ENCODE results near the gene LCN2.
"Not testable (repeated sequence)": the region's sequence is repeated elsewhere in the genome, so short reads cannot be mapped to it uniquely, and the experiment has no call there.

The LCN2 gene

GRCh38 chr9:128149001-128149701 lies at the start of gene LCN2:
Gene LCN2 (plus strand): TSS chr9:128149453. CDS start chr9:128149526, 73 bp downstream.
- no peak for DNase-seq (ENCODE audit: low spot score)

- no peak for DNase-seq (ENCODE audit: low spot score)
Measured at GRCh38 chr9:128099932-128100491, 49.2 kb upstream of the LCN2 start.

DNA sequence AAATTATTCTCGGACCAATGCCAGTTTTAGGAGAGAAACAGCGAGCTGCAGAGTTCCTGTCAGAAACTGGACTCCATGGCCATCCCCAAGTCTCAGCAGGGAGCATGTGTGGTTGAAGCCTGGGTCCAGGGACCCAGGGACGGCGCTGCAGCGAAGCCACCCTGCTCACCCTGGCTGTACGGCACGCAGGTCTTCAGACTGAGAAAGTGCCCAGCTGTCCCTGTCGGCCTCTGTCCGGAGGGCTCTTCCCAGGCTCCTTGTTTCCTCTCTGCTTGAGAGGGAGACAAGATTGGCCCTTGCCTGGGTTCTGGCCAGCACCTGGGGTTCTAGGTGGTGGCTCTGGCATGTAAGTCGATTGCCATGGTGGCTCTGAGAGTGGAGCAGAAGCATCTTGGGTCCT lies 48.7 kb upstream of the LCN2 start:
- no peak for DNase-seq (ENCODE audit: low spot score)

- no peak for DNase-seq (ENCODE audit: low spot score)
Measured at GRCh38 chr9:128101231-128101661, 48.0 kb upstream of the LCN2 start.

DNA sequence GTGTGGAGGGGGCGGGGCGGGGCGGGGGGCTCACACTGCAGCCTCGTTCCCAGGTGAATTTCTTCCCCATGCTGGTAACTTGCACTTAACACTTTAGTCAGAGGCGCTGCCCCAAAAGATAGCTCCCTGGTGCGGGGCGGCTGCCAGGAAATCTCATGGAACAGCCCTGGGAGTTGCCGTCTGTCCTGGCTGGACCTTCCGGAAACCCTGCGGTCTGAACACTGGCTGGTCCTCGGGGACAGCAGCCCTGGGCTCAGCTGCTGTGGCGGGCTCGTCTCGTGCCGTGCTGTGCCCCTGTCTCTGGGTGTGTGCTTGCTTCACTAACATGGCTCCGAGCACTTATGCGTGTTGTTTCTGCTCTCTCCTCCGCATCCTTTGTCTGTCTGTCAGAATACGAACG lies 47.6 kb upstream of the LCN2 start:
- DNase-seq (ENCODE audit: low spot score) = no peak

DNA sequence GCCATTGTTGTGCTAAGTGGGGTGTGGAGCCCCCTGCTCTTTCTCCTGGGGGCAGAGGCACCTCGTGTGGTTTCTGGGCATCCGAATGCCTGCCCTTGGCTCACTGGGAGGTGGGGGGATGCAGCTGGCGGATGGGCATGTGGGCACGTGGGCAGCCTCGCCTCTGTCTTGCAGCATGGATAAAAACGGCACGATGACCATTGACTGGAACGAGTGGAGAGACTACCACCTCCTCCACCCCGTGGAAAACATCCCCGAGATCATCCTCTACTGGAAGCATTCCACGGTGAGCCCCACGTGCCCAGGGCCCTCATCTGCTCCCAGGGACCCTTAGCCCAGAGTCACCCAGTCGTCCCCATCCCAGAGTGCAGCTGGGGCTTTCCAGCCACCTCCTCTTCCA lies 47.1 kb upstream of the LCN2 start:
- DNase-seq (ENCODE audit: low spot score) = no peak

GRCh38 chr9:128102861-128103588 lies 46.2 kb upstream of the LCN2 start:
- no peak for DNase-seq (ENCODE audit: low spot score)

- peak; percentile 45 for DNase-seq (ENCODE audit: low spot score)
Measured at GRCh38 chr9:128103589-128103962, 45.7 kb upstream of the LCN2 start.

DNA sequence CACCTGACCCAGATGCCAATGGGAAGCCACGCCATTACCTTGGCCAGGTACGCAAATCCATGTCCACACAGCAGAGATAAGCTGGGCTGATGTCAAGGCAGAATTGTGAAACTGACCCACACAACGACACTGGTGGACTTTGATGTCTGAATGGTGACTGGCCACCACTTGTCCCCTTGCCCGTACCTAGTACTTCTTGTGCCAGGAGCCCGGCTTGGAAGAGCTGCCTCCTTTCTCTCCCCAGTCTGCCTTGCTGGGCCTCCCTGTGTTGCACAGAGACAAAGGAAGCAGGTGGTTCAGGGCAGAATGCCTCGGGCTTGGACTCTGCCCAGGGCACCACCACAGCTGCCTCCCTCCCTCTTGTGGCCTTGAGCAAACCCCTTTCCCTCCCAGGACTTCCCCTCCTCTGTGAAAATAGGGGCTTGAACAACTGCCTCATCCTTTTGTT lies 45.1 kb upstream of the LCN2 start:
- no peak for DNase-seq (ENCODE audit: low spot score)

DNA sequence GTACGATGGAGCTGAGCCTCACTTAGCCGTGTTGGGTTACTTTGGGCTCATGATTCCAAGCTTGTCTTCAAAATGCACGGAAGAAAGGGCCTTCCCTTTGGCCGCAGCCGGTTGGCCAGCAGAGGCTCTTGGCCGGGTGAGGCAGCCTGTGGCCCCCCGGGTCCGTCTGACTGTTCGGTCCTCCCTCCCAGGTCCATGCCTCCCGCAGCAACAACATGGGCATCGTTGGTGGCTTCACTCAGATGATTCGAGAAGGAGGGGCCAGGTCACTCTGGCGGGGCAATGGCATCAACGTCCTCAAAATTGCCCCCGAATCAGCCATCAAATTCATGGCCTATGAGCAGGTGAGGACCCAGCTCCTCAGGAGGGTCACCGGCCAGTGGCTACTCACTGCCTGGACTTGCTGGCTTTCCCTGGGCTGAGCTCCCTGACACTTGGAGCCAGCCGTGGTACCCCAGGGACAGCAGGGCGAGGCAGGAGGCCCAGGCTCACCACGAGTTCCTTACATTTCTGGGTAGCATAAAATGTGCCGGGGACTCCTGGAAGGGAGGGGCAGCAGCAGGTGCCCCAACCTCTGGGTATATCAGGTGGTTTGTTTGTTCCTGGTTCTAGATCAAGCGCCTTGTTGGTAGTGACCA lies 43.6 kb upstream of the LCN2 start:
- DNase-seq (ENCODE audit: low spot score) = no peak

DNA sequence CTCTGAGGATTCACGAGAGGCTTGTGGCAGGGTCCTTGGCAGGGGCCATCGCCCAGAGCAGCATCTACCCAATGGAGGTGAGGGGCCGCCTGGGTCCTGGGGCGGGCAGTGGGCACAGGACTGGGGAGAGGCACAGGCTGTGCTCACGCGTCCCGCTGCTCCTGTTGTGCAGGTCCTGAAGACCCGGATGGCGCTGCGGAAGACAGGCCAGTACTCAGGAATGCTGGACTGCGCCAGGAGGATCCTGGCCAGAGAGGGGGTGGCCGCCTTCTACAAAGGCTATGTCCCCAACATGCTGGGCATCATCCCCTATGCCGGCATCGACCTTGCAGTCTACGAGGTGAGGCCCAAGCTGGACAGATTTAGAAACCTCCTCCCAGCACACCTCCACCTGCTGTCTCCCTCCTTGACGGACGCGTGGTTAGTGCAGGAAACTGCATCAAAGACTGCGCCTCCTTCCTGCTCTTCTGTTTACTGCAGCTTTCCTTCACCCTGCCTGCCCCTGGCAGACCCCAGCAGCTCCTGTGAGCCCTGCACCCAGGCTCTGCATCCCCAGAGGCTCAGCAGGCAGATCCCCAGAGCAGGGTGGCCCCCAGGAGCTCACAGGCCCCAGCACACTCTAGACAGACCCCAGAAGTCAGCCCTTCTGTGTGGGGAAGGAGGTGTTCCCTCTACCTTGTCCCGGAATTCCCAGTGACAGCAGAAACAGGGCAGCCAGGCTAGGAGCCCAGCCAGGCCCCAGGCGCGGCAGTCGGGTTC lies 42.9 kb upstream of the LCN2 start:
- DNase-seq (ENCODE audit: low spot score) = no peak

GRCh38 chr9:128106940-128107467 lies 42.2 kb upstream of the LCN2 start:
- DNase-seq (ENCODE audit: low spot score) = no peak

GRCh38 chr9:128107468-128108268 lies 41.6 kb upstream of the LCN2 start:
- no peak for DNase-seq (ENCODE audit: low spot score)

DNA sequence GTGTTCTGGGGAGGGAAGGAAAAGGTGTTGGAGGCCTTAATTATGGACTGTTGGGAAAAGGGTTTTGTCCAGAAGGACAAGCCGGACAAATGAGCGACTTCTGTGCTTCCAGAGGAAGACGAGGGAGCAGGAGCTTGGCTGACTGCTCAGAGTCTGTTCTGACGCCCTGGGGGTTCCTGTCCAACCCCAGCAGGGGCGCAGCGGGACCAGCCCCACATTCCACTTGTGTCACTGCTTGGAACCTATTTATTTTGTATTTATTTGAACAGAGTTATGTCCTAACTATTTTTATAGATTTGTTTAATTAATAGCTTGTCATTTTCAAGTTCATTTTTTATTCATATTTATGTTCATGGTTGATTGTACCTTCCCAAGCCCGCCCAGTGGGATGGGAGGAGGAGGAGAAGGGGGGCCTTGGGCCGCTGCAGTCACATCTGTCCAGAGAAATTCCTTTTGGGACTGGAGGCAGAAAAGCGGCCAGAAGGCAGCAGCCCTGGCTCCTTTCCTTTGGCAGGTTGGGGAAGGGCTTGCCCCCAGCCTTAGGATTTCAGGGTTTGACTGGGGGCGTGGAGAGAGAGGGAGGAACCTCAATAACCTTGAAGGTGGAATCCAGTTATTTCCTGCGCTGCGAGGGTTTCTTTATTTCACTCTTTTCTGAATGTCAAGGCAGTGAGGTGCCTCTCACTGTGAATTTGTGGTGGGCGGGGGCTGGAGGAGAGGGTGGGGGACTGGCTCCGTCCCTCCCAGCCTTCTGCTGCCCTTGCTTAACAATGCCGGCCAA lies 40.8 kb upstream of the LCN2 start:
- no peak for DNase-seq (ENCODE audit: low spot score)

GRCh38 chr9:128109050-128109709 lies 40.1 kb upstream of the LCN2 start:
- DNase-seq (ENCODE audit: low spot score) = no peak

- DNase-seq (ENCODE audit: low spot score) = not testable (repeated sequence)
Measured at GRCh38 chr9:128111726-128112125, 37.5 kb upstream of the LCN2 start.

DNA sequence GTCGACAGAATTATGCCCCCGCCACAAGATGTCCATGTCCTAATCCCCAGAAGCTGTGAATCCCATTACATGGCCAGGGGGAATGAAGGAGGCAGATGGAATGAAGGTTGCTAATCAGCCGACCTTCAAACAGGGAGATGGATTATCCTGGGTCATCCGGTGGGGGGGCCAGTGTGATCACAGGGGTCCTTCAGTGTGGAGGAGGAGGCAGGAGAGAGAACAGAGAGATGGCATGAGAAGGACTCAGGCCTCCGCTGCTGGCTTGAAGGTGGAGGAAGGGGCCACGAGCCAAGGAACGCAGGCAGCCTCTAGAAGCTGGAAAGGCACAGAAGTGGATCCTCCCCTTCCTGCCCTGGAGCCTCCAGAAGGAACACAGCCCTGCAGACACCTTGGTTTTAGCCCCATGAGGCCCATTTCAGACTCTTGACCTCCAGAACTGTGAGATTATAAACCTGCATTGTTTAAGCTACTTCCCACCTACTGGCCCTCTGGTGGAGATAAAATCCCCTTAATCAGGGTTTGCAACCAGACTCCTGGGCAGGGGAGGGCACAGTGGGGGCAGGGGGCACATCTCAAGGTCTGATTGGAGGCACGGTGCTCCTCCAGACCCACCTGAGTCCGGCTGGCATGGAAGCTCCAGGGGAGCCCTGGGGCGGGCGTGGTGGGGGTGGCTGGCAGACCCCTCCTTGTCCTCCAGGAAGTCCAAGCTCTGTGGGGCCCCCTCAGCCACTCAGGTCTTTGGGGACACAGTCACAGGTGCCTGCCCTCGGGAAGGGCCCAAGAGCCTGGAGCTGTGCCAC lies 35.5 kb upstream of the LCN2 start:
- DNase-seq (ENCODE audit: low spot score) = no peak

- DNase-seq (ENCODE audit: low spot score) = no peak
Measured at GRCh38 chr9:128114326-128115186, 34.7 kb upstream of the LCN2 start.

Measured in CD4-positive, alpha-beta T cell treated with Interleukin-6 at 100 ng/mL for 8 hours (primary cell).